Colon (tissue), 2 donors: ENCODE measurements around the gene TAC4.

Experiments
- FAIRE-seq: peaks from 2 replicates; lab custom pipeline; 2012; peaks lifted over from hg19 to GRCh38; lab: Jason Lieb, UNC
- donor health status: control.
- donor health status: control.

The TAC4 gene, protein sequence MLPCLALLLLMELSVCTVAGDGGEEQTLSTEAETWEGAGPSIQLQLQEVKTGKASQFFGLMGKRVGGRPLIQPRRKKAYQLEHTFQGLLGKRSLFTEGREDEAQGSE

DNA sequence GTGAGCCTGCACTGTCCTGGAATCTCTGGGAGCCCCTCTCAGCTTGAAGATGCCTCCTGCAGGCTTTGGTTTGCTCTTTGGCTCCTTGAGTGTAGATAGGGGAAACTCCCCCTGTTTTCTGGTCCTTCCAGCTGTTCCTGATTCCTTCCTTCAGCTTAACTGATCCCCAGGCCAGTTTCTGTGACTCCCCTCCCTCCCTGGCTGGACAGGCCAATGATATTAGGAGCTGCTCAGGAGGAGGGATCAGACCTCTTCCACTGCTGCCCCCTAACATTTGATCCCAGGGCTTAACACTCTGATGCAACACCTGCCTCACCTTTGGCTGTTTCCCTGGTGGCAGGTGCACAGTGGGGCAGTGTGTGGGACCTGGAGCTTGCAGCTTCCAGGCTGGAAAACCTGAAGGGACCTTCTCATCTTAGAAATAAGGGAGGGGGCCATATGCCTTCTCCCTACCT, at the start of gene TAC4:
Gene TAC4, minus strand, starts transcription at position 51 of the 455 bp plus-strand sequence. CDS start 52 bp downstream, outside the sequence.
- FAIRE-seq, result no peak

DNA sequence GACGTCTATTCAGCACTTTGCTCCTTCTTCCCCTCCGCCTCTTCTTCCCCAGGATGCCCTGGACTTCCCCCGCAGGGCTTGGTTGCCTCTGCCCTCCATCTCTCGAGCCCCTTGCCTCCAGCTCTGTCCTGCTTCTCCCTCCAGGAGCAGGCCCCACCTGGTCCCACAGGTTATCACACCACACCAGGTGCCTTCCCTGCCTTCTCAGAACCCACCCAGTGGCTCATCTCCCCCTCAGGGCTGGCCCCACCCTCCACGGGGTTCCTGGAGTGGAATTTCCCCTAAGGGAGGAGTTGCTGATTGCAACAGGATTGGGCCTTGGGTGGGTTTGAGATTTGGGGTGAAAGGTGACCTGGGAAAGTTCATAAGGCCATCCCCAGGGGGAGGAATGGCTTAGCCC, 49.0 kb upstream of the TAC4 start:
- FAIRE-seq, result no peak

DNA sequence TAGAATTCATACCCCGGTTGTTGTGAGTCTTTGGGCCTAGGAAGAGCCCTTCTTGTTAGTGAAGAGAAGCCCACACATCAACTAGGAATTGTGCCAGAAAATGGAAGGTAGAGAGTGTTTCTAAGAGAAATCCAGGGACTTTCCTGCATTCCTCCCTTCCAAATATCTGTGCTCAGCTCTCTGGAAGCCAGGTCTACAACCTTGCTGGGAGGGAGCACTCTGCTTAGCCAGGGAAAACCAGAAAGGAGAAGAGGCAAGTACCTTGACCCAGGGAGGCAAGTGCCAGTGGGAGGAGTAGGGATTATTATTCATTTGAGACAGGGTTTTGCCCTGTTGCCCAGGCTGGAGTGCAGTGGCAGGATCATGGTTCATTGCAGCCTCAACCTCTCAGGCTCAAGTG, 48.4 kb upstream of the TAC4 start:
- FAIRE-seq, result no peak

DNA sequence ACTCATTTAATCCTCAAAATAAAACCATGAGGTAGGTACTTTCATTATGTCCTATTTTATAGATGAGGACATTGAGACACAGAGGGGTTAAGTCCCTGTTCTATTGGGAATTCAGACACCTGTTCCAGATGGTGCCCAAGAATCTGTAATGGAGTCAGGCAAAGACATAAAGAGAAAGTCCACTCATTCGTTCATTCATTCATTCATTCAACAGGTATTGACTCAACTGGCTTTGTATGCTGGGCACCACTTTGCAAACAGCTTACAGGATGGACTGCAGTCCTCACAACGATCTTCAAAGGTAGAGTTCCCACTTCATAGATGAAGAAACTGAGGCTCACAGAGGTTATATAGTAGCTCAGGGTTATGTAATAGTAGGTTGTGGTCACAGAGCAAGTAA, 47.9 kb upstream of the TAC4 start:
- no peak for FAIRE-seq

DNA sequence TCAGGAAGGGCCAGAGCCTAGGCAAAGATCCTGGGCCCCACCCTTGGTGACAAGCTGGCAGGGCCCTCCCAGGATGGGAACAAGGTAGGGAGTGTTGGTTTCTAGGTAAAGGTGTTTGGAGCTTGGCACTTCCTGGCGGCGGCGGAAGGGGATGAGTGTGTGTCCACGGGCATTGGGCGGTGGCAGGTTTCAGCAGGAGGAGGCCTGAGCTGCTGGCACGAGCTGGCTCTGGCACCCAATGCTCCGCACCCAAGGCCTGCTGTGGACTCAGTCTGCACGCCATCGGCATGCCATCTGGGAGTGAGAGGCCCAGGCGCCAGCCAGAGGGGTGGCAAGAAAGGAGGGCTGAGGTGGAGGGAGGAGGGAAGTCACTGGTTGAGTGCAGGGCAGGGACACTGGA, 46.9 kb upstream of the TAC4 start:
- FAIRE-seq, result no peak

DNA sequence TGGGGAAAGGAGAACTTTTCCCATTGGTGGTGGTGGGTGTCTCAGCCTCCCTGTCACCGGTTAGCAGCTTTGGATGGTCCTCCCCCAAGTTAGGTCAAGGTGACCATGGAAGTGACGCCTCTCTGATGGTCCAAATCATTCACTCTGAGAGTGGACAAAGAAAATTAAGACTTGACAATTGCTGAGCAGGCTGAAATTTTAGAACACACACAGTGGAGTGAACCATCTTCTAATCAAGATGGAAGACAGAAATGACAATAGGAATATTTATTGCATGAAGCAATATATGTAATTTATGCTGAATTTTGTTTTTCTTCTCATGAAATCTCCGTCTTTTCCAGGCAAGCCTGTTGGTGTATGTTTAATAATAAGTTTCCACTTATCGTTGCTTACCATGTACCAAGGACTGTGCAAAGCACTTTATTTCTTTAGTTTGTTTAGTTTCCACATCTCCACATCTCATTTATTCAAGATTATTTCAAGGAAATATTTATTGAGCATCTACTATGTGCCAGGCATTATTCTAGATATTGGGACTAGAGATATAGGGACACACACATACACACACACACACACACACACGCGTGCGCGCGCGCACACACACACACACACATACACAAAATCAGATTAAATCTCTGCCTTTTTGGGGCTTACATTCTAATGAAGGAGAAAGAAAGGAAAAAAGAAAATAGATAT, 44.0 kb upstream of the TAC4 start:
- no peak for FAIRE-seq

DNA sequence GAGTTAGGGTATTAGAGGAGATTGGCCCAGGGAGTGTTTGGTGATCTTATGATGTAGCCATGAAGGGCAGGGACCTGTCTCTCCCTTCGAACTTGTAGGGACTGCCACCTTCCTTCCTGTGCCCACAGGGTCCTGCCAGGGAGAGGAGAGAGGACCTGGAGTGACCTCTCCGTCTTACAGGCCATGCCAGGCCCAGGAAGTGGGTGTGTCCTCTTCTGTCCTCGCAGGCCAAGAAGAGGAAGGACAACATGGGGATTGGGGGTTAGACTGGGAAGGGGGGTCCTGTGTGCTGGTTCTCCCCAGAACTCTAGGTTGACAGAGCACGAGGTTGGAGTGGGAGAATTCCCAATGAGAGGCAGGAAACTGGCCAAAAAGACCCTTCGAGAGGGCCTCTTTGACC, 43.4 kb upstream of the TAC4 start:
- no peak for FAIRE-seq

DNA sequence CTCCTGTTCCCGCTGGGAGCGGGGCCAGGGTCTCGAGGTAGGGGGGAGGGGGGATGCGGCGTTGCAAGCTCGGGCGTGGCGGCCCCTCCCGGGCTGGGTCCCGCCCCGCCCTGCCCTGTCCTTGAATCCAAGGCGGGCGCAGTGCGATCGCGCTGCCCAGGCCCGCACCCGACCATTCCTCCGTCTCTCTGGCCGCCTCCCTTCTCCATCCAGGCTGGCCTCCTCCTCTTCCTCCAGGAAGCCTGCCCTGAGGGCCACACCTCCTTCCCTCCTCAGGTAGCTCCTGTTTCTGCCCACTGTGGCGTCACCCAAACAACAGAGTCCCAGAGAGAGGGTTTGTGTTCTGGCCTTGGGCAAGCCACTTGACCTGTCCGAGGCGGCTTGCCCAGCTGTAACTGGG, 43.0 kb upstream of the TAC4 start:
- FAIRE-seq, result no peak

DNA sequence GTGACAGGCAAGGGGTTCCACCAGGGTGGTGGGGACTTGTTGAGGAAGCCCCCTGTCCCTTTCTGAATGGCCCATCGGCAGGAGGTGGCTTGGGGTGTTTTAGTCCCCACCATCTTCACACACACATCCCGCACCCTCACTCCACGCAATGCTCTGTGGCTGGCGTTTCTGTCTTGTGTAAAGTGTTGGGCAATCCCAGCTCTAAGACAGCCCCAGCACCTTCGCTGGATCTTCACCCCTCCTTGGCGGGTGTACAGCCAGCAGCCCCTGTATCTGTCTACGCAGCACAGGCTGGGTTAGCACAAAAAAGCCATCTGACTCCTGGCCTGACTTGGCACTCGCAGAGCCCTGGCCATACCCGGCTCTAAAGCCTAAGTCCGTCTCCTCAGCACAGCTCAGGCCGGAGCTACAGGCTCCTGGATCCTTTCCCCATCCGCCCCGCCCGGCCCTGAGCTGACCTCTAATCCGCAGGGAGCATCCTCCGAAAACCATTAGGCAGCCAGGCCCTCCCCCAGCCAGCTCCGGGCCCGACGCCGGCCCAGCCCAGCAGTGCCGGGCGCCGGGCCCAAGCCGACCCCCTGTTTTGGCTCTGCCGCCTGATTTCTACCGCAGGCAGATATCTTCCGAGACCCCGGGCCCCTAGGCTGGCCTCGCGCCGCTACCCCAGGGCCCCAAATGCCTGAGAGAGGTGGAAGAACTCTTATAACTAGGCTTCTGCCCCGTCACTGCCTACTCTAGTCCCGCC, 42.4 kb upstream of the TAC4 start:
- FAIRE-seq, result no peak

DNA sequence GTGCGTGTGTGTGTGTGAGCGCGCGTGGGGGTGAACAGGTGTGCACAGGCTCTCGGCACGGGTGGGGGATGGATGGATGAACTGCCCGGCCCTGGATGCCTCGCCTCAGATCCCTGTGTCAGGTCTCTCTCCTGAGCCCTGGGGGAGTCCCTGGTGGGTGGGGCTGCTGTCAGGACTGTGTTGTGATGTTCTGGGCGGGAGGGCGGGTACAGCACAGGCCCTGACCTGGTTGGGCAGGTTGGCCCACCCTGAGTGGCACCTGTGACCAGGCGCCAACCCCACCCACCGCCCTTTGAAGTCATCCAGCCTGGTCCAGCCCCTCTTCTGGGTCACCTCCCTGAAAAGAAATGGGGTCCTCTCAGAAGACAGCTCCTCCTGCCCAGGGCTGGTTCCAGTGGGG, 41.6 kb upstream of the TAC4 start:
- no peak for FAIRE-seq

DNA sequence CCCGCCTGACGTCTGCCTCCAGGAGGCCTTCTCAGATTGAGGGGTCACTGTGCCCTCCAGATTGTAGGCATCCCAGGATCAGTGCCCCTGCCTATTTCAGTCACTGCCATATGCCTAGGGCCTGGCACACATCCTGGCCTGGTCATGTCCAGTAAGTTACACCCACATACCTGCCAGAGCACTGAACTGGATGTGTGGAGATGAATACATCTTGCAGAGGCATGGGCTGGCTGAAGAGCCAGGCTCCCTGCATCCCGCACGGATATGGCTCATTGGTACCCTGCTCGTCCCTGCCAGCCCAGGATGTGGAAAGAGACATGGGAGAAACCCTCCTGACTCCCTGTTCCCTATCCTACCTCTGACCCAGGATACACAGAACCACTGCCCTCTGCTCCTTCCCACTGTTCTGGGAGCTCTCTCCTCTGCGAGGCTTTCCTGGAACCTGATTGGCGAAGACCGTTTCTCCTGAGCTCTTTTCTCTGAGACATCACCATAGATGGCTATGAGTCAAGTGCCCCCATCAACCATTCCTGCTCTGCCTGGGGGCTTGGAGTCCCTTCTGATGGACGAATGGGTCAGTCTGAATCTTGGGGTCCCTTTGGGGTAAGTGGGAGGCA, 40.0 kb upstream of the TAC4 start:
- FAIRE-seq, result no peak

DNA sequence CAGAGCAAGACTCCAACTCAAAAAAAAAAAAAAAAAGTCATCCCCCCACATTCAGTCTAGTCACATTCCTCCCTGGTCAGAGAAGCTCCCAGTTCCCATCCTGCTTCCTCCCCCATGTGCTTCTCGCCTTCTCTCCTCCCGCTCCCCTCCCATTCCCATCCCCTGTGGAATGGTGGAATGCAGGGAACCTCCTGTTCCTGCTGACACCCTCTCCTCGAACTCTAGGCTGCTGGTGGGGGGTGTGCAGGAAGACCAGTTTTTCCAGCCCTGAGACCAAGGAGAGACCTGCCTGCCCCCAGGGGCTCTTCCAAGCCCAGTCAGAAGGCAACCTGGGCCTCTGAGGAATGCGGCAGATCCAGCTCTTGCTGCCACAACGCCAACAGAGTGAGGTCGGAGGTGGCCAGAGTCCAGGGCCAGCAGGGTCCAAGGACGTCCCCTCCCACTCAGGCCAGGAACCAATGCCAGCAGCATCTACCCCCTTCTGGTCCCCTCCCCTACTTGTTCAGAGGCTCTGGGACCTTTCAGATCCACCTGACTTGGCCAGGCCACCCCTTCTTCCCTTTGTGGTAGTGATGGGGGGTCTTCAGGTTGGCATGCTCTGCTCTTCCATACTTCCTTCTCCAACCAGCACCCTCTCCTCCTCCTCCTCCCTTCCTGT, 39.3 kb upstream of the TAC4 start:
- FAIRE-seq, result no peak

DNA sequence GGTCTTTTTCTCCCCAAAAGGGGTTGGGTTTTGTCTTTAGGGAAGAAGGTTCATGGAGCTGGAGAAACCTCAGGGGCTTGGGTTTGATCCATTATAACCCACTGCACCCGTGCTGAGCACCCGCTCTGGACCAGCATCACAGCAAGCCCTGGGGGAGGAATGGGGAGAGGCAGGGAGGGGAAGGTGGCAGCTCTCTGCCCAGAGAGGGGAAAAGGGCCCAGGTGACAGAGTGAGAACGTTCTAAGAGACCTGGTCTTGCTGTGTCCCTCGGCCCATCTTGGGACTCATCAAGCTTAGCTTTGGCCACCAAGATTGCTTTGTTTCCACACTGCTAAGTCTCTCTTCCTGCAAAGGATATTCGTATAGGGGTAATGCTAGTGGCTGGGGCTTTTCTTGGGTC, 38.2 kb upstream of the TAC4 start:
- FAIRE-seq, result no peak

DNA sequence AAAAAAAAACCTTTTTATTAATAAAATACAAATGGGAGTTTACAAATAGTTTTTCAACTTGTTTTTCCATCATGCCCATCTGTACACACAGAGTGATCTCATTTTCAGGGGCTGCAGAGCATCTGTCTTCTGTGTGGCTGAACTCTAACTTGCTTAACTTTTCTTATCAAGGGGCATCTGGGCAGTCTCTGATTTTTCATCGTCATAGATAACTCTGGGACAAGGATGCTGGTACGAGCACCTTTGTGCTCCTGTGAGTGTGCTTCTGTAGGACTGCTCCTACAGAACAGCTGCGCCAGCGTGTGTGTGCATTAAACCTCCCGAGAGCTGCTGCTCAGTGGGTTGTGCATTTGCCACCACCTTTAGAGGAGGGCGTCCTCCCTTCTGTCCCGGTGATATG, 34.6 kb upstream of the TAC4 start:
- no peak for FAIRE-seq

DNA sequence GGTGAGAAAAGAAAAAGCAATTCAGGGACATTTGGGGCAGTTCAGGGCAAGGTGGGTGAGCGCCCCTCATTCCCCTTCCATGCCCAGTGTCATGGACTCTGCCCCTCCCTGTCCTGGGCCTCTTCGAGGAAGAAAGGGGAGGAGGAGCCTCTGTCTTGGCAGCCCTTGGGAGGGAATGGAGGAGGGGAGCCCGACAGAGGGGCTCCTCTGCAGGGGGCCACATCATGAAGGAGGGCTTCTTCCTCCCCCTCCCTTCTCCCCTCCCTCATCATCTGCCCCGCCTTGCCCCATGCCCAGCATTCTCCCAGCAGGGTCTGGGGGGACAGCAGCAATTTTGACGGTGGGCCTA, 33.2 kb upstream of the TAC4 start:
- no peak for FAIRE-seq

DNA sequence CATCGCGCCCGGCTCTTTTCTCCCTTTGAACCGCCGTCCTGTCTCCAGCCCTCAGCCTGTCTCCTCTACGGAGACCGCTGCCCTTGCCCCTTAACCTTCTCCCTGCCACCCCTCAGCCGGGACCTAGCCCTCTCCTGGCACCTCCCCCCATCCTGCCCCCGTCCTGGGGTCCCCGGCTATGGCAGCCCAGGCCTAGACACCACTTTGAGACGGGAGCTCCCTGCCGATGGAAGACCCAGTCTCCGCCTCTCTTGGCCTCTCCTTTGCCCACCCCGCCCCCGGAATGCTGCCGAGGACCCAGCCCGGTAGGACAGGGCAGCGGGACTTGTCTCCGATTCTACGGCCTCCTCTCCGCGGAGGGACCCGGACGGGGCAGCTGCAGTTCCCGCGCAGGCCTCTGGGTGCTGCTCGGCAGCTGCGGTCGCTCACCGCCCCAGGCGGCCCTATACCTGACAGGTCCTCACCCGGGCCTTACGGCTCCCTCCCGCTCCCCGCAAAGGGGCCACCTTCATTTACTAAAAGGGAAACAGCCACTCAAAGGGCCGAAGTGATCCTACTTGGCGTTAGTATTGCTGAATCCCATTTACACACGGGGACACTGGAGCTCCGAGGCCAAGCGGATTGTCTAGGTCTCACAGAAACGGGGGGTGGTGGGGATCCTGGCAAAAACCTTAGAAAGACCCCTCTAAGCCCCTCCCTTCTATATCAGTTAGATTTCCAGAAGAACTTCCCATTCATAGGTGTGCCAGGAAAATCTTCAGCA, 32.6 kb upstream of the TAC4 start:
- no peak for FAIRE-seq

DNA sequence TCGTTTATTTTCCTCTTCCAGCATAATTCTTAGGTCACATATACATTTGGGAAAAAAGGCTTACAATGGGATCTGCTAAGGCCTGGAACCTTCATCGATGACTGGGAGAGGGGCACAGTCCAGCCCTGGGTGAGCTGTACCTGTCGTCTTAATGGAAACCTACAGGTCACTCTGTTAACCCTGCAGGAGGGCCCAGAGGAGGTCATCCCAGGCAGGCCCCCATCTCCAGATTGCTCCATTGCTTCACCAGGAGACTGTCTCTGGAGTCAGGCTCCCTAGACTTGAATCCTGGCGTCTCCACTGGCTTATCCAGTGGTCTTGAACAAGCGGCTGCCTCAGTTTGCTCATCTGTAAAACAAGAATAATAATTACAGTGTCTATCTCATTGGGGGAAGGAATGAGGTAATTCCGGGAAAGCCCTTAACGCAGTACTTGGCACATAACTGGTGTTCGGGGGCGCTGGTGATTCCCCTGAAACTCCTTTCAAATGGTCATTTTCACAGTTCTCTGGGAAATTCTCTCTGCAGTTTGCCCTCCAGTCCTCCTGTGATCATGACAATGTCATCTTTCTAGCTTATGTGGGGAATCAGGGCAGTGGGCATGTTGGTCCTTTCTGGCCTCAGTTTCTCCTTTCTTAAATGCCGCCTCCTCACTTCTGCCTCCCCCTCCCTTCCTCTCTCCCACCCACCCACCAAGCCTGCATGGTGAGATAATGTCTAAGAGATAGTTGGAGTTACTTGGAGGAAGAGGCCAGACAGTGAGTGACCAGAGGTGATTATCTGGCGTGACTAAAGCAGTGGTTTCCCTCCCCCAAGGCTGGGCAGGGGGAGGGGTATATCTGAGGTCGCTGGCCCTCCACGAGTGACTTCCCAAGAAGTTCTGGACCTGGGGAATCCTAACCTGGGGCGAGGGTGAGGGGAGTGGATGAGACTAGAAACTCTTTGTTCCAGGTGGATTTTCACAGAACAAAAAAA, 31.3 kb upstream of the TAC4 start:
- no peak for FAIRE-seq

DNA sequence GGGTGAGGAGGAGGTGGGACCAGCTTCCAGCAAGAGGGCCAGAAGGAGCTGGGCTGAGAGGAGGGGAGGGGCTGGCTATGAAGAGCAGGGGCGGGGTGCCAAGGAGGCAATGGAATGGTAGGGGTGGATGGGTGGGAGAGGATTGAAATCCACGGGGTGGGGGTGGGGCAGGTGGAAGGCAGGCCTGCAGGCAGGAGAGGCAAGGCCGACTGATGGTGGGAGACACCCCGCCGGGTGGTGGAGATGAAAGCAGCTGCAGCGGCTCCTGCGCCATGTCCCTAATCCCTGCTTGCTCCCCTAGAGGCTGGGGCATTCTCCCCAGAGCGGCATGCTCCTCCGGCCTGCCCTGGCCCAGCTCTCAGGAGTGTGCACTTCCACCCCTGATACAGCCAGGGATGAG, 27.8 kb upstream of the TAC4 start:
- FAIRE-seq, result no peak

DNA sequence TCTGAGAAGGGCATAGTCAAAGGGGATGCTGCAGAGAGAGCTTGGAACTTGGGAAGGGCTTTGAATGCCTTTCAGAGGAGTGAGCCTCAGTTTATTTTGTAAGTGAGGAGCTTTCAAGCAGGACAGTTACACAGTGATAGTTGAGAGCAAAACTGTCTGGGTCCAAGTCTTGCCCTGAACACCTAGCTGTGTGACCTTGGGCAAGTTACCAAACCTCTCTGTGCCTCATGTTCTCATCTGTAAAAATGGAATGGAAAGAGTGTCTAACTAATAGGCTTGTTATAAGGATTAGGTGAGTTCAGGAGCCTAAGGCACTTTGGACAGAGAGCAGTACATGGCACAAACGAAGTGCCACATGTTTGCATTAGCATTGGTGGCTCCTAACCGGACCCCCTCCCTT, 27.0 kb upstream of the TAC4 start:
- FAIRE-seq, result no peak

DNA sequence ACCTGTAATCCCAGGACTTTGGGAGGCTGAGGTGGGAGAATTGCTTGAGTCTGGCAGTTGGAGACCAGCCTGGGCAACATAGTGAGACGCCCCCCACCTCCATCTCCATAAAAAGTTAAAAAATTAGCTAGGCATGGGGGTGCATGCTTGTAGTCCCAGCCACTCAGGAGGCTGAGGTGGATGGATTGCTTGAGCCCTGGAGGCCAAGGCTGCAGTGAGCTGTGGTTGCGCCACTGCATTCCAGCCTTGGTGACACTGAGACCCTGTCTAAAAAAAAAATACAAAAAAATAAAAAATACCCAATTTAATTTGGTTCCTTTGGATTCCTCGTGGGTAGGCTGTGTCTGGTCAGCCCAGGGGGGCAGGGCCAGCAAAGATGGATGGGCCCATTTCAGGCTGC, 26.1 kb upstream of the TAC4 start:
- FAIRE-seq, result no peak

DNA sequence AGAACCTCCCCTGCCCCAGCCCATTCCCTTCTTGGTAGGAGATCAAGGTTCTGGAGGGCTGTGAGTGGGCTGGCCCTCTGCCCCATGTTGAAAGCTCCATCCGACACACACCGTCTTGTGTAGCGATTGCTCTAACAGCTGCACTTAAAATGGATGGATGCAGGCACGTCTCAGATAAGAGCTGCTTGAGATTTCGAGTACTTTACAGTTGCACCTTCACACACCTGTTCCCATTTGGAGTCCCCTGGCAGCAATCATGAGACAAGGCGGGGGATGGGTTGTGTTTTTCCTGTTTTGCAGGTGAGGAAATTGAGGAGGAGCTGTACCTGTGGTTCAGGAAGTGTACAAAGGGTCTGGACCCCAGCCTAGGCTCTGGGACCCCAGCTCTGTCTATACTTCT, 25.6 kb upstream of the TAC4 start:
- FAIRE-seq, result no peak
